Hematopoietic multipotent progenitor cell treated with erythropoietin and hydrocortisone succinate and interleukin-3 and kit ligand, for 8 days (in vitro differentiated cells): Measurements from ENCODE around the gene SMIM32.

Experiments used
- DNase-seq: peaks from one replicate; pipeline ENCODE4 v3.0.0-alpha.2; 2015

Gene SMIM32

GRCh38 chr5:136185974-136186665 lies 6.8 kb downstream of the SMIM32 start:
- no peak for DNase-seq

DNA sequence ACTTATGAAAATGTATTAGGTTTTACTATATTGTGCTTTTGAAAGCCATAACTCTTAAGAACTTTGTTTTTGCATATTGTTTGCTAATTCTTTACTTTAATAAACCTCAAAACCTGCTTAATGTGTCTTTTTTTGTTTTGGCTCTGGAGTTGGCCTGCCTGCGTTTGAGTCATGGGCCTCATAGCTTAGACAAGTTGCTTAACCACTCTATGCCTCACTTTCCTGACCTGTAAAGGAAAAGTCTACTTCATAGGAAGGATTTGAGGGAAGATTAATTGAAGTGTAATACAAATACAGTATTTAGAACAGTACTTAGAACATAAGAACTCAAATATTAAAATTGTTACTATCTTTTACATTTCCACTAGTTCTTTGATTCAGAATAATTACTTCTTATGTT lies 10.3 kb downstream of the SMIM32 start:
- DNase-seq: no peak

- peak; percentile 82 for DNase-seq
These were observed 18.8 kb downstream of the SMIM32 start for GRCh38 chr5:136174021-136174659.

DNA sequence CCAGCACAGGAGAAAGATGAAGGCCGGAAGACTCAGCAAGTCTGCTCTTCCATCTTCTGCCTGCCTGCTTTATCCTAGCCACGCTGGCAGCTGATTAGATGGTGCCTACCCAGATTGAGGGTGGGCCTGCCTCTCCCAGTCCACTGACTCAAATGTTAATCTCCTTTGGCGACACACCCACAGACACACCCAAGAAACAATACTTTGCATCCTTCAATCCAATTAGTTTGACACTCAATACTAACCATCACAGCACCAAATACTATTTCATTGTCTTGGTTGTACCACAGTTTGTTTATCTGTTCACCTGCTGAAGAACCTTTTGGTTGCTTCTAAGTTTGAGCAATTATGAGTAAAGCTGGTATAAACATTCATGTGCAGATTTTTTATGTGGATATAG lies 23.7 kb downstream of the SMIM32 start:
- no peak for DNase-seq

- DNase-seq: no peak
These were observed 26.1 kb downstream of the SMIM32 start for GRCh38 chr5:136166909-136167308.

DNA sequence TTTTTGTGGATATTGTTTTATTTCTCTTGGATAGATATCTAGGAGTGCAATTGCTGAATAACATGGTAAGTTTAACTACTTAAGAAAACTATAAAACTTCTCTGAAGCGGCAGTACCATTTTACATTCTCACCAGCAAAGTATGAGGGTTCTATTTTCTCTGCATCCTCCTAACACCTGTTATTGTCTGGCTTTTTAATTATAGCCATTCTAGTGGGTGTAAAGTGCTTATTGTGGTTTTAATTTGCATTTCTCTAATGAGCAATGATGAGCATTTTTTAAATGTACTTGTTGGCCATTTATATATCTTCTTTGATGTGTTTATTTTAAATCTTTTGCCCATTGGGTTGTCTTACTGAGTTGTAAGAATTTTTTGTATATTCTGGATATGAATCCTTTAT lies 28.7 kb downstream of the SMIM32 start:
- DNase-seq: no peak

DNA sequence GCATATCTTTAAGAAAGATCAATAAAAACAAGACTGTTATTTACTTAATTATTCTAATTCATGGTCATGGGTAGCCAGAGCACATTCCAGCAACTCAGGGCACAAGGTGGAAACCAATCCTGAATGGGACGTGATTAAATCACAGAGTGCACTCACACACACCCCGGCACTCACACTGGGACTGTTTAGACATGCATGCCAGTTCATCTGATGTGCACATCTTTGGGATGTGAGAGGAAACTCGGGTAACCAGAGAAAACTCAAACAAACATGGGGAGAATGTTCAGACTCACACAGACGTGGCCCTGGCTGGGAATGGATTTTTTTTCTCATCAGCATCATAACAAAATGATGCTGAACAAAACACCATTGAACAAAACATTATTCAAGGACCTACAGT lies 31.0 kb downstream of the SMIM32 start:
- no peak for DNase-seq

GRCh38 chr5:136159457-136159856 lies 33.5 kb downstream of the SMIM32 start:
- no peak for DNase-seq

- DNase-seq: no peak
These were observed 35.4 kb downstream of the SMIM32 start for GRCh38 chr5:136157514-136157913.

GRCh38 chr5:136155761-136156160 lies 37.2 kb downstream of the SMIM32 start:
- no peak for DNase-seq

- DNase-seq: no peak
These were observed 37.9 kb downstream of the SMIM32 start for GRCh38 chr5:136155078-136155477.

- DNase-seq: no peak
These were observed 39.3 kb downstream of the SMIM32 start for GRCh38 chr5:136153581-136154236.

DNA sequence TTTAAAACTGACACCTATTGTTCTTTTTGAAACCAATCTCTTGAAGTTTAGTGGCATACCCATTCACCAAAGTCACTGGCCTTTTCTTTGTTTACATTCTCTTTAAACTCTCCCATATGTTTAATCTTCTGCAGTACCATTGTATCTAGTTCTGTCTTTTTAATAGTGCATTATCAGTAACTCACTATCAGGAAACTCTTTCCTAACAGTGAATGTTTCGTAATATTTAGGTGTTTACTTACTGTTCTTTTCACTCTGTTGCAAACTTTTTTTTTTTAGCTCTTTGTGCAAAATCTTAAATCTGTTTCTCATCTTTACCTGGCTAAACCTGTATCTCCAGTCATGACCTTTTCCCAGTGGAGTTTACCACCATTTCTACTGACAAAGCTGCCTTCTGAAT lies 43.1 kb downstream of the SMIM32 start:
- DNase-seq: no peak

GRCh38 chr5:136147632-136148031 lies 45.3 kb downstream of the SMIM32 start:
- DNase-seq: no peak

DNA sequence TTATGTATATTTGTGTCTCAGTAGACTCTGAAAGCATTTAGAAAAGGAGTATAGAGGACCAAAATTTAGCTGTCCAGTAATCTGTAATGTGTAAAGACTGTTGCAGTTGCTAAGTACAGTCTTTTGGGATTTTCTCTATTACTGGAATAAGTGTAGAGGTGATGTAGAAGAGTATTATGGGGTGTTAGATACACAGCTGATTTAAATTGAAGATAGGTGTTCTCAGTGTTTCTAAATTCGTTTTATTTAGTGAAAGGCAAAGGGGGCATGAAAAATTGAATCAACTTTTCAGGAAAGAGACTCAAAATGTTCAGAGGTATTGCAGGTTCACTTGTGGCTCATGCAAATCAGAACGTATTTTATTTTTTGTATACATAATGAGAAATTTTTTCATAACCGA lies 46.8 kb downstream of the SMIM32 start:
- DNase-seq: no peak

- no peak for DNase-seq
These were observed 47.9 kb downstream of the SMIM32 start for GRCh38 chr5:136145030-136145429.

GRCh38 chr5:136143763-136144162 lies 49.2 kb downstream of the SMIM32 start:
- DNase-seq: no peak

DNA sequence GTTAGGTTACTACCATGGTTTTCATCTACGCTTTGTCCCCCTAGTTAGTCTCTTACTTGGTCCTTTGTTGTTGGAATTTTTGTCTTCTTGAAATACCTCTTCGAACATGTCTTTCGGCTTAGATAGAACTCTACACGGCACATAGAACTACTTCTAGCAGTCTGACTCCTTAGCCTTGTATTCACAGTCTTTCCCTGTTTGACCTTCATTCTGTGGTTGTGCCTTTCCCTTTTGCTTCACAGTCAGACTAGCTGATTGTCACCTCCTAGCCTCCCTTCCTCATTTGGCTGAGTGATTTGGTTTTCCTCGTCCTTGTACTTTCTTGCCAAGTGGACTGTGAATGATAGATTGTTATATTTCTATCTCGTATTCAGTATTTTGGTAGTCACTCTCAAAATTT lies 49.6 kb downstream of the SMIM32 start:
- DNase-seq: no peak

DNA sequence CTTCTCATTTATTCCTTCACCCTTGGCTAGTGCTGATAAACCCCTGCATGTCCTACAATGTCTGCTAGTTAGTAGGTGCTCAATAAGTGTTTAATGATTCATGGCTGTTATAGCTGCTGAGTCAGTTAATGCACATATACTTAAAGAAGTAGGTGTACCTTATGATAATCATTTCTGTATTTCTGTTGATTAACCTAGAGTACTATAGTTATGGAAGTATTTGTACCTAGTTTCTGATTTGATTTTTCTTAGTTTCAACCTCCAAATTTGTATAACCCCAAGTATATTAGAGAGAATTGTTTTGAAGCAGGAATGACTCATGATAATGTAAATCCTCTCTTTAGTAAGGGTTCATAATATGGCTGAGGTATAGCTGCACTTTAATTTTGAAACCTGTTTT lies 51.4 kb downstream of the SMIM32 start:
- no peak for DNase-seq
